ENCODE measurements around the gene CEP112. TPM values are rescaled to one million over a fixed set of nuclear protein-coding genes. Genes with fewer than 3 reads are reported as not detected.

Gene CEP112
- total and polyA plus RNA-seq, 2 of the 13 experiments (the other 11 are each of a cell fraction or from before 2014, with no cell fraction given) = 1.2 to 3.4 TPM

GRCh38 chr17:65627891-65628643, 563.9 kb downstream of the CEP112 start (continued):
- TF ChIP-seq, protein P1, sequence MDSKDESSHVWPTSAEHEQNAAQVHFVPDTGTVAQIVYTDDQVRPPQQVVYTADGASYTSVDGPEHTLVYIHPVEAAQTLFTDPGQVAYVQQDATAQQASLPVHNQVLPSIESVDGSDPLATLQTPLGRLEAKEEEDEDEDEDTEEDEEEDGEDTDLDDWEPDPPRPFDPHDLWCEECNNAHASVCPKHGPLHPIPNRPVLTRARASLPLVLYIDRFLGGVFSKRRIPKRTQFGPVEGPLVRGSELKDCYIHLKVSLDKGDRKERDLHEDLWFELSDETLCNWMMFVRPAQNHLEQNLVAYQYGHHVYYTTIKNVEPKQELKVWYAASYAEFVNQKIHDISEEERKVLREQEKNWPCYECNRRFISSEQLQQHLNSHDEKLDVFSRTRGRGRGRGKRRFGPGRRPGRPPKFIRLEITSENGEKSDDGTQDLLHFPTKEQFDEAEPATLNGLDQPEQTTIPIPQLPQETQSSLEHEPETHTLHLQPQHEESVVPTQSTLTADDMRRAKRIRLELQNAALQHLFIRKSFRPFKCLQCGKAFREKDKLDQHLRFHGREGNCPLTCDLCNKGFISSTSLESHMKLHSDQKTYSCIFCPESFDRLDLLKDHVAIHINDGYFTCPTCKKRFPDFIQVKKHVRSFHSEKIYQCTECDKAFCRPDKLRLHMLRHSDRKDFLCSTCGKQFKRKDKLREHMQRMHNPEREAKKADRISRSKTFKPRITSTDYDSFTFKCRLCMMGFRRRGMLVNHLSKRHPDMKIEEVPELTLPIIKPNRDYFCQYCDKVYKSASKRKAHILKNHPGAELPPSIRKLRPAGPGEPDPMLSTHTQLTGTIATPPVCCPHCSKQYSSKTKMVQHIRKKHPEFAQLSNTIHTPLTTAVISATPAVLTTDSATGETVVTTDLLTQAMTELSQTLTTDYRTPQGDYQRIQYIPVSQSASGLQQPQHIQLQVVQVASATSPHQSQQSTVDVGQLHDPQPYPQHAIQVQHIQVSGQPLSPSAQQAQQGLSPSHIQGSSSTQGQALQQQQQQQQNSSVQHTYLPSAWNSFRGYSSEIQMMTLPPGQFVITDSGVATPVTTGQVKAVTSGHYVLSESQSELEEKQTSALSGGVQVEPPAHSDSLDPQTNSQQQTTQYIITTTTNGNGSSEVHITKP (CRISPR knock-in tag; IDR thresholded peaks at IDR 0.05; ENCODE audit: low read depth) = peak; percentile 69
- TF ChIP-seq KDM2A (CRISPR knock-in tag; IDR thresholded peaks at IDR 0.05; ENCODE audit: borderline replicate concordance, low read depth) (peak; percentile 76), DR1 (CRISPR knock-in tag; IDR thresholded peaks at IDR 0.05) (no peak), KAT7 (CRISPR knock-in tag; IDR thresholded peaks at IDR 0.05; ENCODE audit: borderline replicate concordance) (no peak), ZNF24 (IDR thresholded peaks at IDR 0.05) (no peak), ZKSCAN5 (CRISPR knock-in tag; IDR thresholded peaks at IDR 0.05) (no peak), HNF1B (CRISPR knock-in tag; IDR thresholded peaks at IDR 0.05) (no peak), REXO4 (CRISPR knock-in tag; IDR thresholded peaks at IDR 0.05; ENCODE audit: borderline replicate concordance) (no peak), ZNF501 (CRISPR knock-in tag; IDR thresholded peaks at IDR 0.05) (peak; percentile 58; the same call in 1 of the 2 replicates), NR1H2 (CRISPR knock-in tag; IDR thresholded peaks at IDR 0.05; ENCODE audit: borderline replicate concordance, low read depth) (no peak), CAMTA2 (CRISPR knock-in tag; IDR thresholded peaks at IDR 0.05; ENCODE audit: borderline replicate concordance) (no peak), ZNF841 (CRISPR knock-in tag; IDR thresholded peaks at IDR 0.05; ENCODE audit: borderline replicate concordance) (no peak), SOX5 (CRISPR knock-in tag; IDR thresholded peaks at IDR 0.05; ENCODE audit: borderline replicate concordance) (peak; percentile 64; the same call in 1 of the 2 replicates), HDAC1 (CRISPR knock-in tag; IDR thresholded peaks at IDR 0.05) (0 out of 2 replicates have a peak, but pooled peaks have one; percentile 57)
- TF ChIP-seq, protein P2, sequence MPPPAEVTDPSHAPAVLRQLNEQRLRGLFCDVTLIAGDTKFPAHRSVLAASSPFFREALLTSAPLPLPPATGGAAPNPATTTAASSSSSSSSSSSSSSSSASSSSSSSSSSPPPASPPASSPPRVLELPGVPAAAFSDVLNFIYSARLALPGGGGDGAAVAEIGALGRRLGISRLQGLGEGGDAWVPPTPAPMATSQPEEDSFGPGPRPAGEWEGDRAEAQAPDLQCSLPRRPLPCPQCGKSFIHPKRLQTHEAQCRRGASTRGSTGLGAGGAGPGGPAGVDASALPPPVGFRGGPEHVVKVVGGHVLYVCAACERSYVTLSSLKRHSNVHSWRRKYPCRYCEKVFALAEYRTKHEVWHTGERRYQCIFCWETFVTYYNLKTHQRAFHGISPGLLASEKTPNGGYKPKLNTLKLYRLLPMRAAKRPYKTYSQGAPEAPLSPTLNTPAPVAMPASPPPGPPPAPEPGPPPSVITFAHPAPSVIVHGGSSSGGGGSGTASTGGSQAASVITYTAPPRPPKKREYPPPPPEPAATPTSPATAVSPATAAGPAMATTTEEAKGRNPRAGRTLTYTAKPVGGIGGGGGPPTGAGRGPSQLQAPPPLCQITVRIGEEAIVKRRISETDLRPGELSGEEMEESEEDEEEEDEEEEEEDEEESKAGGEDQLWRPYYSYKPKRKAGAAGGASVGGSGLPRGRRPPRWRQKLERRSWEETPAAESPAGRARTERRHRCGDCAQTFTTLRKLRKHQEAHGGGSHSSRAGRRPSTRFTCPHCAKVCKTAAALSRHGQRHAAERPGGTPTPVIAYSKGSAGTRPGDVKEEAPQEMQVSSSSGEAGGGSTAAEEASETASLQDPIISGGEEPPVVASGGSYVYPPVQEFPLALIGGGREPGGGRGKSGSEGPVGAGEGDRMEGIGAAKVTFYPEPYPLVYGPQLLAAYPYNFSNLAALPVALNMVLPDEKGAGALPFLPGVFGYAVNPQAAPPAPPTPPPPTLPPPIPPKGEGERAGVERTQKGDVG (CRISPR knock-in tag; IDR thresholded peaks at IDR 0.05; ENCODE audit: borderline replicate concordance) = no peak
- TF ChIP-seq, protein P3, sequence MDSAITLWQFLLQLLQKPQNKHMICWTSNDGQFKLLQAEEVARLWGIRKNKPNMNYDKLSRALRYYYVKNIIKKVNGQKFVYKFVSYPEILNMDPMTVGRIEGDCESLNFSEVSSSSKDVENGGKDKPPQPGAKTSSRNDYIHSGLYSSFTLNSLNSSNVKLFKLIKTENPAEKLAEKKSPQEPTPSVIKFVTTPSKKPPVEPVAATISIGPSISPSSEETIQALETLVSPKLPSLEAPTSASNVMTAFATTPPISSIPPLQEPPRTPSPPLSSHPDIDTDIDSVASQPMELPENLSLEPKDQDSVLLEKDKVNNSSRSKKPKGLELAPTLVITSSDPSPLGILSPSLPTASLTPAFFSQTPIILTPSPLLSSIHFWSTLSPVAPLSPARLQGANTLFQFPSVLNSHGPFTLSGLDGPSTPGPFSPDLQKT (CRISPR knock-in tag; IDR thresholded peaks at IDR 0.05; ENCODE audit: borderline replicate concordance) = no peak
- TF ChIP-seq, protein P4, sequence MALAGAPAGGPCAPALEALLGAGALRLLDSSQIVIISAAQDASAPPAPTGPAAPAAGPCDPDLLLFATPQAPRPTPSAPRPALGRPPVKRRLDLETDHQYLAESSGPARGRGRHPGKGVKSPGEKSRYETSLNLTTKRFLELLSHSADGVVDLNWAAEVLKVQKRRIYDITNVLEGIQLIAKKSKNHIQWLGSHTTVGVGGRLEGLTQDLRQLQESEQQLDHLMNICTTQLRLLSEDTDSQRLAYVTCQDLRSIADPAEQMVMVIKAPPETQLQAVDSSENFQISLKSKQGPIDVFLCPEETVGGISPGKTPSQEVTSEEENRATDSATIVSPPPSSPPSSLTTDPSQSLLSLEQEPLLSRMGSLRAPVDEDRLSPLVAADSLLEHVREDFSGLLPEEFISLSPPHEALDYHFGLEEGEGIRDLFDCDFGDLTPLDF (CRISPR knock-in tag; IDR thresholded peaks at IDR 0.05) = no peak

Data from HepG2 (cell line).